ENCODE results near the gene ACTR3C.

The ACTR3C gene

GRCh38 chr7:150341263-150342120, 18.1 kb upstream of the ACTR3C start, which contains the start of gene RARRES2:
TSS of gene RARRES2 (minus strand) at chr7:150341629. CDS start at chr7:150340609, 1,020 bp downstream.
- no peak within 1 kb of the TSS for H3K4me3 ChIP-seq (ENCODE audit: control insufficient read depth, low read depth, low read length)
- DNase-seq (ENCODE audit: low read depth) = no peak
- no peak for TF ChIP-seq CTCF (IDR thresholded peaks at IDR 0.05; ENCODE audit: control insufficient read depth, insufficient read depth, low read depth, low read length, missing control alignments)

- no peak overlapping the region for H3K4me3 ChIP-seq (ENCODE audit: control insufficient read depth, low read depth, low read length)
- no peak for TF ChIP-seq CTCF (IDR thresholded peaks at IDR 0.05; ENCODE audit: control insufficient read depth, insufficient read depth, low read depth, low read length, missing control alignments)
- no peak for DNase-seq (ENCODE audit: low read depth)
Observed at GRCh38 chr7:150340875-150341262, 17.5 kb upstream of the ACTR3C start.

GRCh38 chr7:150340024-150340749, 16.8 kb upstream of the ACTR3C start:
- DNase-seq (ENCODE audit: low read depth) = no peak
- no peak overlapping the region for H3K4me3 ChIP-seq (ENCODE audit: control insufficient read depth, low read depth, low read length)

GRCh38 chr7:150339409-150339809, 16.1 kb upstream of the ACTR3C start:
- DNase-seq (ENCODE audit: low read depth) = no peak
- no peak overlapping the region for H3K4me3 ChIP-seq (ENCODE audit: control insufficient read depth, low read depth, low read length)
- TF ChIP-seq CTCF (IDR thresholded peaks at IDR 0.05; ENCODE audit: control insufficient read depth, insufficient read depth, low read depth, low read length, missing control alignments) = no peak

More at GRCh38 chr7:150340024-150340749, 16.8 kb upstream of the ACTR3C start:
- TF ChIP-seq CTCF (IDR thresholded peaks at IDR 0.05; ENCODE audit: control insufficient read depth, insufficient read depth, low read depth, low read length, missing control alignments) = no peak

- no peak for TF ChIP-seq CTCF (IDR thresholded peaks at IDR 0.05; ENCODE audit: control insufficient read depth, insufficient read depth, low read depth, low read length, missing control alignments)
- H3K4me3 ChIP-seq (ENCODE audit: control insufficient read depth, low read depth, low read length) = no peak overlapping the region
- DNase-seq (ENCODE audit: low read depth) = no peak
Observed at GRCh38 chr7:150338166-150338829, 15.0 kb upstream of the ACTR3C start.

- H3K4me3 ChIP-seq (ENCODE audit: control insufficient read depth, low read depth, low read length) = no peak overlapping the region
- DNase-seq (ENCODE audit: low read depth) = no peak
- no peak for TF ChIP-seq CTCF (IDR thresholded peaks at IDR 0.05; ENCODE audit: control insufficient read depth, insufficient read depth, low read depth, low read length, missing control alignments)
Observed at GRCh38 chr7:150337659-150338081, 14.3 kb upstream of the ACTR3C start.
